GM10266 (cell line): Measurements from ENCODE around the gene PLD1.

Experiments
- DNase-seq: peaks from one replicate; pipeline ENCODE4 v3.0.0; 2012; ENCODE audit errors: extremely low spot score
- CTCF ChIP-seq: IDR thresholded peaks from 2 replicates; pipeline ENCODE4 v1.5.1; 2012; ENCODE audit warnings: mild to moderate bottlenecking, low read depth; ENCODE audit not compliant: control insufficient read depth, insufficient read depth; ENCODE audit errors: missing control alignments

Gene PLD1

GRCh38 chr3:171810629-171811294 is 479 bp upstream of the PLD1 start:
- no peak for DNase-seq

GRCh38 chr3:171809611-171809860 is 747 bp downstream of the PLD1 start:
- TF ChIP-seq CTCF, result no peak
- peak; percentile 73 for DNase-seq

More at GRCh38 chr3:171810629-171811294, 479 bp upstream of the PLD1 start:
- no peak for TF ChIP-seq CTCF

- no peak for TF ChIP-seq CTCF
- no peak for DNase-seq
Measured at GRCh38 chr3:171807806-171808205, 2.5 kb downstream of the PLD1 start.

GRCh38 chr3:171807129-171807675 is 3.1 kb downstream of the PLD1 start:
- no peak for DNase-seq
- TF ChIP-seq CTCF, result no peak

GRCh38 chr3:171806200-171807128 is 3.8 kb downstream of the PLD1 start:
- TF ChIP-seq CTCF, result no peak
- DNase-seq, result peak; percentile 37

GRCh38 chr3:171805687-171806086 is 4.6 kb downstream of the PLD1 start:
- TF ChIP-seq CTCF, result no peak
- no peak for DNase-seq

- no peak for TF ChIP-seq CTCF
- no peak for DNase-seq
Measured at GRCh38 chr3:171804618-171805389, 5.5 kb downstream of the PLD1 start.
